Transverse colon (tissue), 4 donors: ENCODE results near the gene PSMD5. TPM values are rescaled to one million over a fixed set of nuclear protein-coding genes. Genes with fewer than 3 reads are reported as not detected.

ENCODE experiments used
- DNase-seq: peaks from one replicate; pipeline ENCODE4 v3.0.0-alpha.2; 2019
- H3K27ac ChIP-seq, 4 donors: fragments of 200-600 bp; sonication (generic); 2 replicates each; pipeline ENCODE4 v1.5.1; 2016 to 2018; ENCODE audit warnings: inconsistent platforms in 4 of 4
- H3K27me3 ChIP-seq: fragments of 200-600 bp; sonication (generic); 2 replicates; pipeline ENCODE4 v1.5.1; 2017; ENCODE audit warnings: inconsistent platforms
- H3K36me3 ChIP-seq, 4 donors: fragments of 200-600 bp; sonication (generic); 2 replicates each; pipeline ENCODE4 v1.5.1; 2017 to 2019; ENCODE audit warnings: inconsistent platforms in 4 of 4
- H3K4me1 ChIP-seq, 4 donors: fragments of 200-600 bp; sonication (generic); 2 replicates each; pipeline ENCODE4 v1.5.1; 2017 to 2020; ENCODE audit warnings: inconsistent platforms in 4 of 4
- H3K4me3 ChIP-seq, 4 donors: fragments of 200-600 bp; sonication (generic); 1 replicate in 1 of 4; 2 replicates in 3 of 4; pipeline versions ENCODE4 v1.5.1 to v1.6.1; 2017 to 2019; ENCODE audit warnings: inconsistent platforms in 4 of 4
- H3K9me3 ChIP-seq, 2 donors: fragments of 200-600 bp; sonication (generic); 2 replicates each; pipeline ENCODE4 v1.5.1; 2017 to 2019; ENCODE audit warnings: inconsistent platforms in 2 of 2
- EP300 ChIP-seq: sonication (generic); formaldehyde crosslinking; IDR thresholded peaks from one replicate; pipeline ENCODE4 v1.6.1; 2017; ENCODE audit warnings: antibody characterized with exemption, low read depth
- POLR2A ChIP-seq: fragments of 450-650 bp; IDR thresholded peaks from one replicate; pipeline ENCODE4 v1.6.1; 2016; ENCODE audit warnings: antibody characterized with exemption, mild to moderate bottlenecking, moderate library complexity
- POLR2AphosphoS5 ChIP-seq, 3 donors: sonication (generic); formaldehyde crosslinking; IDR thresholded peaks; one replicate each; pipeline ENCODE4 v1.6.1; 2016; ENCODE audit warnings: antibody characterized with exemption in 3 of 3
- WGBS, 2 donors: methylation state at CpG; one replicate each; pipeline ENCODE4 v1.1.5; 2018; ENCODE audit warnings: low coverage in 1 of 2; 5-methylcytosine and 5-hydroxymethylcytosine counted together
- in situ Hi-C, 4 donors: fragments of 200-750 bp; cut with MboI; loops; one replicate each; pipeline versions ENCODE4 v1.15.0 to v1.15.1; 2017; ENCODE audit warnings: low sequenced_read_pairs in 3 of 4, low pct_ligation_motif_present in 1 of 4, low pct_unique_long_range_greater_than_20kb in 1 of 4
- intact Hi-C: fragments of 100-400 bp; cut with DNase I; formaldehyde crosslinking; loops from one replicate; pipeline ENCODE4 v1.15.1; 2023; ENCODE audit warnings: low total_unique reads
- total RNA-seq, 4 donors: library from RNA; depleted of rRNA; stranded (reverse); fragments of >200 nt; gene quantifications; one replicate each; pipeline ENCODE4 v1.1.0, GENCODE V29; 2016
- TF ChIP-seq, protein P1 (sequence below), 5 experiments: fragments of 200-600 bp in 3 of 5; fragments of 450-650 bp in 2 of 5; sonication (generic) in 3 of 5; IDR thresholded peaks; 1 replicate in 2 of 5; 2 replicates in 3 of 5; pipeline ENCODE4 v1.5.1; 2016 to 2017; ENCODE audit warnings: antibody characterized with exemption in 5 of 5, inconsistent platforms in 3 of 5, mild to moderate bottlenecking in 2 of 5, moderate library complexity in 1 of 5

Gene PSMD5
- total RNA-seq, 4 donors from 2014 or later: 25.3 to 36.6 (median 28.7) TPM

DNA sequence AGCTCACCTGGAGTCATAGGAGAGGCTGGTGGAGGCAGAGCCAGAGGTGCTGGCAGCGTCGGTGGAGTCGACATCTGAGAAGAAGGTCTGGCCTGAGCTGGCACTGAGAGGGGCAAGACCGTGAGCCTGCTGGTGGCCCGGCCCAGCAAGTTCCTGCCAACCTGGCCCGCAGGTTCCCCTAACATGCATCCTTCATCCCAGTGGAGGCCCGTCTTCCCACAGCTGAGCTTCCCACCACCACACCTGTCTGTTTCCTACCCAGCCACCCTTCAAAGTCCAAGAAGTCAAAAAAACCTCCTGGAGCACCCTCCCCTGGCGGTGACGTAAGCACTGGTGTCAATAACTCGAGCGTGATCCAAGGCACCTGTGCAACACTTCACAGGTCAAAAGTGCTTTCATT, 17.4 kb upstream of the PSMD5 start:
- Histone ChIP-seq H3K9me3 (no peaks in the 10 kb centered on the region), H3K4me3 (no peak overlapping the region), H3K27ac (no peak overlapping the region), H3K36me3 (peaks cover 0 to 6% (median 0%) of the 10 kb centered on the region in 4 donors), H3K27me3 (no peaks in the 10 kb centered on the region), H3K4me1 (peaks cover 0 to 11% (median 2%) of the 10 kb centered on the region in 4 donors)
- in situ Hi-C loops: no loop called here
- no peak for TF ChIP-seq POLR2AphosphoS5 (IDR thresholded peaks at IDR 0.05)
- no peak for TF ChIP-seq EP300
- TF ChIP-seq, protein P1, sequence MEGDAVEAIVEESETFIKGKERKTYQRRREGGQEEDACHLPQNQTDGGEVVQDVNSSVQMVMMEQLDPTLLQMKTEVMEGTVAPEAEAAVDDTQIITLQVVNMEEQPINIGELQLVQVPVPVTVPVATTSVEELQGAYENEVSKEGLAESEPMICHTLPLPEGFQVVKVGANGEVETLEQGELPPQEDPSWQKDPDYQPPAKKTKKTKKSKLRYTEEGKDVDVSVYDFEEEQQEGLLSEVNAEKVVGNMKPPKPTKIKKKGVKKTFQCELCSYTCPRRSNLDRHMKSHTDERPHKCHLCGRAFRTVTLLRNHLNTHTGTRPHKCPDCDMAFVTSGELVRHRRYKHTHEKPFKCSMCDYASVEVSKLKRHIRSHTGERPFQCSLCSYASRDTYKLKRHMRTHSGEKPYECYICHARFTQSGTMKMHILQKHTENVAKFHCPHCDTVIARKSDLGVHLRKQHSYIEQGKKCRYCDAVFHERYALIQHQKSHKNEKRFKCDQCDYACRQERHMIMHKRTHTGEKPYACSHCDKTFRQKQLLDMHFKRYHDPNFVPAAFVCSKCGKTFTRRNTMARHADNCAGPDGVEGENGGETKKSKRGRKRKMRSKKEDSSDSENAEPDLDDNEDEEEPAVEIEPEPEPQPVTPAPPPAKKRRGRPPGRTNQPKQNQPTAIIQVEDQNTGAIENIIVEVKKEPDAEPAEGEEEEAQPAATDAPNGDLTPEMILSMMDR (IDR thresholded peaks at IDR 0.05): no peak
- no peak for TF ChIP-seq POLR2A
- intact Hi-C loops: no loop called here
- WGBS, 2 donors: 95% methylated on average over 11 of the region's 11 CpGs; no CpG with 5 or more reads in 1 of the 2 donors
- no peak for DNase-seq

DNA sequence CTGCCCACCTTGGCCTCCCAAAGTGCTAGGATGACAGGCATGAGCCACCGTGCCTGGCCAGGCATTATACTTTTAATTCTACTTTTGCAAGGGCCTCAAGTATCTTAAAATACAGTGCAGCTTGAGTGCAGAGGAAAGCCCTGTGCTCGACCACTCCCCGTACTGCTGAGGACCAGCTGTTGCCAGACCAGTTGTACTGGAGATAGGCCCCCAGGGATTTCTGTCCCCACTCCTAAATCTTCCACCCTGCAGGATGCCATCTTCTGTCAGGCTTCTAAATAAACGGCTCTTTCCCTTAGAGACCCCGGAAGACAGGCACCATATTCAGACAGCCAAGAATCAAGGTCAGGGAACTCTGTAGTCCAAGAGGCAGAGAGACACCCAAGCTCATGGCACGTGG, 16.6 kb upstream of the PSMD5 start:
- Histone ChIP-seq H3K9me3 (no peaks in the 10 kb centered on the region), H3K27ac (no peak overlapping the region), H3K4me1 (peaks cover 0 to 11% (median 2%) of the 10 kb centered on the region in 4 donors), H3K36me3 (peaks cover 0 to 6% (median 0%) of the 10 kb centered on the region in 4 donors), H3K27me3 (no peaks in the 10 kb centered on the region), H3K4me3 (no peak overlapping the region)
- 88% methylated on average over 6 of the region's 6 CpGs; no CpG with 5 or more reads in 1 of the 2 donors for WGBS, 2 donors
- intact Hi-C loops (no loop called here), in situ Hi-C loops (no loop called here)
- no peak for DNase-seq
- TF ChIP-seq POLR2A (no peak), EP300 (no peak), POLR2AphosphoS5 (IDR thresholded peaks at IDR 0.05) (no peak)
- TF ChIP-seq, protein P1 (IDR thresholded peaks at IDR 0.05): no peak

DNA sequence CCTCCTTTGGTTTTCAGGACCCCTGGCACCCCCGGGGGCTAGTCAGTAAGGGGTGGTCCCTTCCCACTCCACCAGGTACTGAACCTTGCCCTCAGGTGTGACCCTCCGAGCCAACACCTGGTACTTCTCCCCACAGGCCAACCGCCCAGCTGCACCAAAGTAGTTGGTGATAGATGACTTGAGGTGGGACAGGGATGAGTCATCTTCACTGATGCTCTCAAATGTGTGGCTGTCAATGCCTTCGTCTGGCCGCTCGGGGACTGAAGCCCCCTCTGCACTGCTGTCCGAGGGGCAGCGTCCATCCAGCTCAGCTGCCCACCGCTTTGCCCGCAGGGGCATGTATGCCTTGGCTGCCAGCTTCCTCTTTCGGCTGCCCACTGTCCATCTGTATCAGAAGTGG, 15.2 kb upstream of the PSMD5 start:
- intact Hi-C loops: no loop called here
- 72 to 83% methylated on average over 7 to 11 of the region's 11 CpGs for WGBS, 2 donors
- in situ Hi-C loops: no loop called here
- Histone ChIP-seq H3K9me3 (no peaks in the 10 kb centered on the region), H3K36me3 (peaks cover 0 to 6% (median 0%) of the 10 kb centered on the region in 4 donors), H3K27me3 (no peaks in the 10 kb centered on the region), H3K4me3 (no peak overlapping the region), H3K4me1 (peaks cover 0 to 11% (median 2%) of the 10 kb centered on the region in 4 donors), H3K27ac (no peak overlapping the region)
- no peak for DNase-seq
- TF ChIP-seq, protein P1 (IDR thresholded peaks at IDR 0.05): no peak
- TF ChIP-seq POLR2AphosphoS5 (IDR thresholded peaks at IDR 0.05): no peak
- no peak for TF ChIP-seq EP300
- TF ChIP-seq POLR2A: no peak

DNA sequence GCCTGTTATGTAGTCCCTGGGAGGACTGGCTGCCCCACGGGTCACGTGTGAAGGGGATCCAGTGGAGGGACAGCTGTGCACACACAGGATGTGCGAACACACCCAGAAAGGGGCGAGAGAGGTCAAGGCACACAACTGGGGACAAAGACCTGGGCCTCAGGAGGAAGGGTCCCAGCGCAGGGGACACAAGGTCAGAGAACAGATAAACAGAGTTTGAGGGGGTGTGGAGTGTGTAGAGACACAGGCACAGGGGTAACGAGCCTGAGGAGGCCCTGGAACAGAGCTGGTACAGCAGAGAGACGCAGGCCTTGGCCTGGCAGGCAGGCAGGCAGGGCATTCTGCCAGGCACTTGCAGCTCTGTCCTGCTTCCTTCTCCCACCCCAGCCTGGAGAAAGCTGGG, 14.8 kb upstream of the PSMD5 start:
- in situ Hi-C loops (no loop called here), intact Hi-C loops (no loop called here)
- peaks cover 0 to 11% (median 2%) of the 10 kb centered on the region in 4 donors for H3K4me1 ChIP-seq
- no peak for TF ChIP-seq POLR2A
- no peak for TF ChIP-seq POLR2AphosphoS5 (IDR thresholded peaks at IDR 0.05)
- H3K27ac ChIP-seq: no peak overlapping the region
- no peak overlapping the region for H3K4me3 ChIP-seq
- no peaks in the 10 kb centered on the region for H3K9me3 ChIP-seq
- H3K36me3 ChIP-seq: peaks cover 0 to 6% (median 0%) of the 10 kb centered on the region in 4 donors
- WGBS, 2 donors: 35 to 50% methylated on average over 4 to 7 of the region's 7 CpGs
- H3K27me3 ChIP-seq: no peaks in the 10 kb centered on the region
- DNase-seq: no peak

DNA sequence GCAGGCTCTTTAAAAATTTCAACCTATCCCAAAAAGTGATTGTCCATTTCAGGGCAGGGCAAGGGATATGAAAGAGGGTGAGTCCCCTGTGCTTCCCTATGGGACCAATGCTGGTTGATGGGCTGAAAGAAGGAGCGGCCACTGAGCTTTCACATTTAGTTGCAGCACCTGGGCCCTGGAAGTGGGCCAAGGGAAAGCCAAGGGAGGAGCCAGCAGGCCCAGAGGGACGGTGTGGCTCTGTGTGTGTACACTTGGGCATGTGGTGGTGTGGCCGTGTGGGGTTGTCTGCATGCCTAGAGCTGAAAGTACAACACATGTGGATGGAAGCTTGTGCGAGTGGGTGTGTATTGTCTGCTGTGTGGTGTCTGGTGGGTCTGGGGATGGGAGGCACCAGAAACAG, 14.0 kb upstream of the PSMD5 start:
- H3K4me3 ChIP-seq: no peak overlapping the region
- H3K27me3 ChIP-seq: no peaks in the 10 kb centered on the region
- 52% methylated on average over 4 of the region's 4 CpGs; no CpG with 5 or more reads in 1 of the 2 donors for WGBS, 2 donors
- H3K36me3 ChIP-seq: peaks cover 0 to 6% (median 0%) of the 10 kb centered on the region in 4 donors
- DNase-seq: peak; percentile 79
- intact Hi-C loops: no loop called here
- H3K27ac ChIP-seq: no peak overlapping the region
- TF ChIP-seq POLR2A: no peak
- TF ChIP-seq, protein P1 (IDR thresholded peaks at IDR 0.05): no peak
- no peak for TF ChIP-seq EP300
- TF ChIP-seq POLR2AphosphoS5 (IDR thresholded peaks at IDR 0.05): peak in 1 of 3 donors; percentile 21
- H3K4me1 ChIP-seq: peaks cover 0 to 11% (median 2%) of the 10 kb centered on the region in 4 donors
- in situ Hi-C loops: no loop called here
- no peaks in the 10 kb centered on the region for H3K9me3 ChIP-seq
